ENCODE measurements around the gene PHF23.

Gene PHF23

DNA sequence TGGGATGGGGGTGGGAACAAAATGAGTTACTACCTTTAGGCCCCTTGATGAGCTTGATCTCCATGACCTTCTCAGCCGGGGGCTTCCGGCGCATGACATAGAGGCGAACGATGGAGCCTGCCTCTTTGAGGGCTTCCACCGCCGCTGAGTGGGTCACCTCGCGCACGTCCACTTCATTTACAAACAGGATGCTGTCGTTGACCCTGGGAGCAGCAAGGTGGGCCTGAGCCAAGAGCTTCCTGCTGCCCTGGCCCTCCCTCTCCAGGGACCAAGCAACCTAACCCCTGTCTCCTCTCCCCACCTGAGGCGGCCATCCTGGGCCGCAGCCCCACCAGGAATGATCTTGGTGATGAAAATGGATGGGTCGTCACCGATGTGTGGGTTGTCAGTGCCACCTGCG, 35.9 kb downstream of the PHF23 start:
- DNase-seq: no peak

DNA sequence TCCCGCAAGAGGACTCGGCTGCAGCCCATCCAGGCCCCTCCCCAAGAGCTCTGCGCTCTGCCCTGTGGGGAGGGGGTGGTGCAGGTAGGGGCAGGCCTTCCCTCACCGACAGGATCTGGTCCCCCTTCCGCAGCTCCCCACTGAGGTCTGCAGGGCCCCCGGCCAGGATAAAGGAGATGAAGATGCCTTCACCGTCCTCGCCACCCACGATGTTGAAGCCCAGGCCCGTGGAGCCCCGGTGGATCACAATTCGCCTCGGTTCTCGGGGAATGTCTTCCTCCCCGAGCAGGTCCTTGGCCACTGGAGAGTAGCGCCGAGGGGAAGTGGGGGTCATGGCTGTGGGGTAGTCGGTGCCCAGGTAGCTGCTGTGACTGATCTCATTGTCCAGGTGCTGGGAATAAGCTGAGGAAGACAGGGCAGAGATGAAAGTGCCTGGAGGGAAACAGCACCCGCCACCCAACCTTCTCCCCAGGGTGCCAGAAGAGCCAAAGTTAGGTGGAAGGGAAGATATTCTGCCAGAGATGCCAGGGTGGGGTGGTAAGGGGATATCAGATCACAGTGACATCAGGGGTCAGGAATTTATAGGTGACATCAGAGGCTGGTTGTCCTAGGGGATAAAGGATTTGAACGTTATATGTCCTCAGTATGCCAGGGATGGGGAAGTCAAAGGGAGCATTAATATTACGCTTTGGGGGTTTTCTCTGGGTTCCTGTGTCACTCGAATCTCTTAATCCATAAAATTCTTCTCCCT, 42.4 kb downstream of the PHF23 start:
- no peak for DNase-seq

DNA sequence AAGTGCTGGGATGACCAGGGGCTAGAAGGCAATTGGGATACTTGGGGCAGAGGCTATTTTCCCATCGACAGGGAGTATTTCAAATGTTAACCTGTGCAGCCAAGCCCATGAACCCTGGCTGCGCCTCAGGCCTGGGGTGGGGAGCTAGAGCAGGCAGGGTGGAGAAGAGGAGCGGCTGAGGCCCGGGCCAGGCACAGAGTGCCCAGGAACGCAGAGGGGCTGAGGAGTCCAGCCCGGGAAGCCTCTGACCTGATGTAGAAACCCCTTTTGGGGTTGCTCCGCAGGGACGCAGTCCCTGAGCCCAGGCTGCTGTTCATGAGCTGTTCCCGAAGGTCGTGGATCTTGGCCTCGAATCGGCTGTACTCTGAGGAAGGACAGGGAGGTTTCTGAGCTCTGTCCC, 43.3 kb downstream of the PHF23 start:
- DNase-seq: no peak

DNA sequence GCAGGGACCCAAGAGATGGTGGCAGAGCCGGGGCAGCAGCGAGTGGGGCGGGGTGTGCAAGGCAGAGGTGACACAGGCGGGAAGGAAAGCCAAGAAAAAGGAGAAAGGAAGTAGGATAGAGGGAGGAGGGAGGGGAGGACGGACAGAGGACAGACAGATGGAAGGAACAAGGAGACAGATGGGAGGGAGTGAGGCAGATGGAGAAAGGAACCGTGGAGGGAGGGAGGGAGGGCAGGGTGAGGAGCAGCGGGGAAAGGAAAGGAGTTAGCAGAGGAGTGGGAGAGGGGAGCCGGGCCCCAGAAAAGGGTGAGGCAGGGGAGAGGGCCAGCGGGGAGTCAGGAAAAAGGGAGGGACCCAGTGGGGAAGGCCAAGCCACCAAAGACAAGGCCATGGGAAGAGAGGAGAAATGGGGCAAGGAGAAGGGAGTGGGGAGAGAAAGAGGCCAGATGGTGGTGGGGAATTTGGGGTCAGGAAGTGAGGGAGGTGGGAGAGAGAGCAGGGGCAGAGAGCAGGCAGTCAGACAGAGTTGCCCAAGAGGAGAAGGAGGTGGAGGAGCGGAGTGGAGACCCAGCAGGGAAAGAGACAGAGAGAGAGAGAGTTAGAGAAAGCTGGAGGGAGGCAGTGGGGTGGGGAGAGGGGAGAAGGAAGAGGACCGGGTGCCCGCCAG, 46.9 kb downstream of the PHF23 start:
- DNase-seq: no peak

DNA sequence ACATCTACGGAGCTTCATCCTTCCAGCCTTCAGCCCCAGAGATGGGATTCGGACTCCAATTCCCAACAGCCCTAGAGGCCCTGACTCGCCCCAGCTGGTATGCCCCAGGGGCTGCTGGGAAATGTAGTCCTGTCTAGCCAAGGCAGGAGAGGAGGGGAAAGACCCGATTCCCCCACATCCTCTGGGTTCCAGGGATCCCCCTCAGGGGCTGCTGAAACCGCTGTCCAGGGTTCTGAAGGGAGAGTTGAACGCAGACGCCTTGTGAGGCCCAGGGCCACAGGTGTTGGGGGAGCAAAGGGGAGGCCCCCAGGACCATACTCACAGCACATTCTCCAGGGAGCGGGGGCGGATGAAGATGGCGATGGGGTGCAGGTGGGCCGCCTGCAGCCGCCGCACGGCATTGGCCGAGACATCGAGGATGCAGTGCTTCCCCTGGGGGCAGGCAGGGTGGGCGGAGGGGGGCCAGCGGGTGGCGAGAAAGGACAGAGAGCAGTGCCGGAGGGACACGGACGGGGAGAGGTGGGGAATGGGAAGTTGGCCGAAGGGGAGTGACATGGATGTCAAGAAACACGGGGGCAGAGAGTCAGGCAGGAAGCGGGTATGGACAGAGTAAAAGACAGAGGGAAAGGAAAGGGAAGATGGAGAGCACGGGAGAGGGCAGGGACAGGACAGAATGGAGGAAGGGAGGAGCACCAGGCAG, 47.5 kb downstream of the PHF23 start:
- DNase-seq: no peak

DNA sequence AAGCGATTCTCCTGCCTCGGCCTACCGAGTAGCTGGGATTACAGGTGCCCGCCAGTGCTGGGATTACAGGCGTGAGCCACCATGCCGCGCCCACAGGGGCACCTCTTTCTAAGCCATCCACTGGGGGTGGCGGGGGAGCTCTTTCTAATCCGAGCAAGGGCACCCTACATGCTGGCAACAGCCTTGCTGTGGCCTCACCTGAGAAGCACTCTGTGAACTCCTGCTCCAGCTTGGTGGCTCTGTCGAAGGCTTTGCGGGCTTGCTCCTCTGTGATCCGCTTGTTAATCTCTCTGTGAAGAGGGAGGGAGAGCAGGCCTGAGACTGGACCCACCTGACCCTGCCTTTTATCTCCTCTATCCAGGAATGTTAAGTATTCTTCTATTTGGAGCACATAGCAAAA, 48.2 kb downstream of the PHF23 start:
- DNase-seq: no peak

DNA sequence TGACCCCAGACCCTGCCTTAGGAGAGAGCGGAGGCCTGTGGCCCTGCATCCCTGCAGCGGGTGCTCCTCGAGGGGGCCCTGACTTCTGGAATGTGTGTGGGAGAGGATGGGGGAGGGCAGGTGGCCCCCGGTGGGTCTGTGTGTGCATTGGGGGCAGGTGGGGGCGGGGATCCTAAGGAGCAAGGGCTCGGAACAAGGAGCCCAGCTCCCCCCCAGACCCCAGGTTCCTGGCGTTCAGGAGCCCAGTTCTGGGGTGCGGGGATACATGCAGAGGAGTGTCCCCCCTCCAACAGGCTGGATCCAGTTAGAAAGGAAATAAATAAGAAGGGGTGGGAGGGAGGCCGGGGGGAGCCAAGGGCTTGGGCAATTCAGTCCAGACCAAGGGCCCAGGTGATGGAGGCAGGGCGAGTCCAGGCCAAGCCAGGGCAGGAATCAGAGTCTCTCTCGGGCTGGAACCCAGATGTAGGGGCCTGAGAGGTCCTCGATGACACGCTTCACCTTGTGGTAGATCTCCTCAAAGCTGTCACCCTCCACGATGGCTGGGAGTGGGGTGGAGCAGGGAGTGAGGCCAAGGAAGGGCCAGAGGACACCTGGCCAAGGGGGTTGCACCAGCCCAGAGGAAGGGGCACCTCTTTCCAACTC, 48.9 kb downstream of the PHF23 start:
- no peak for DNase-seq

DNA sequence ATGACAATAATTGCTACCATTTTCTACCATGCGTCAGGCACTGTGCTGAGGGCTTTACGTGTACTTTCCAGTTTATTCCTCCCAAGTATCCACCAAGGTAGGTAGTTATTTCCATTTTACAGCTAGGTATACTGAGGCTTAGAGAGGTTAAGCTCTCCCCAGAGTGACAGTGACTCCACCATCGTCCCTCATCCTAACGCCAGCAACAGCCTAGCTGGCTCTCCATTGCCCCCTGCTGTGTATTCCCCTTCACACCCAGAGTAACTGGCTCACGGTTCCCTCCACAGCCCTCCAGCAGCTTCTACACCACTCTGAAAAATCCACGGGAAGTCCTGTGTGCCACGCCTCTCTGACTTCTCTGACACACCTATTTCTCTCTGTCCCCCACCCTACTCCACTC, 53.0 kb downstream of the PHF23 start:
- DNase-seq: no peak

Measured in activated gamma-delta T cell (primary cell).